Upper lobe of right lung (tissue), 1 donor: Measurements from ENCODE around the gene SUCNR1. TPM values are rescaled to one million over a fixed set of nuclear protein-coding genes. Genes with fewer than 3 reads are reported as not detected.
"Not testable (repeated sequence)": the region's sequence is repeated elsewhere in the genome, so short reads cannot be mapped to it uniquely, and the experiment has no call there.

ENCODE experiments used
- ATAC-seq: fragments of 200-7000 bp; cut with Tn5 transposase; one replicate; pipeline ENCODE4 v1.9.1; 2020; ENCODE audit warnings: mild to moderate bottlenecking, moderate library complexity
- DNase-seq: peaks from one replicate; pipeline ENCODE4 v3.0.0-alpha.2; 2020
- H3K27ac ChIP-seq: fragments of 200-600 bp; one replicate; pipeline ENCODE4 v1.8.0; 2022
- H3K27me3 ChIP-seq: fragments of 200-600 bp; one replicate; pipeline ENCODE4 v1.8.0; 2022; ENCODE audit warnings: mild to moderate bottlenecking
- H3K36me3 ChIP-seq: fragments of 200-600 bp; one replicate; pipeline ENCODE4 v1.8.0; 2022
- H3K4me1 ChIP-seq: fragments of 200-600 bp; one replicate; pipeline ENCODE4 v1.8.0; 2022
- H3K4me3 ChIP-seq: fragments of 200-600 bp; one replicate; pipeline ENCODE4 v1.8.0; 2022; ENCODE audit warnings: mild to moderate bottlenecking
- H3K9me3 ChIP-seq: fragments of 200-600 bp; one replicate; pipeline ENCODE4 v1.8.0; 2022
- intact Hi-C: fragments of 100-400 bp; cut with DNase I; formaldehyde crosslinking; loops from one replicate; pipeline ENCODE4 v1.11.0; 2022
- total RNA-seq: library from RNA; stranded (reverse); fragmentation: NEBNext Ultra II Directional; extraction: Animal tissue kit (Norgen Biotek cat#: 25700); gene quantifications from one replicate; pipeline ENCODE4 v1.2.1, GENCODE V29; 2021
- TF ChIP-seq, protein P1 (sequence below): fragments of 200-600 bp; IDR thresholded peaks from one replicate; pipeline ENCODE4 v1.8.0; 2022; ENCODE audit warnings: antibody characterized with exemption
- donor health status: DM: no; HTN: yes; CAD: no; lungs with severe emphysema.

Gene SUCNR1
- total RNA-seq, 1 donor from 2014 or later: 2.7 TPM

GRCh38 chr3:151864423-151865101 lies 8.9 kb upstream of the SUCNR1 start:
- Histone ChIP-seq H3K36me3 (no peaks in the 10 kb centered on the region), H3K9me3 (no peaks in the 10 kb centered on the region), H3K4me1 (no peaks in the 10 kb centered on the region), H3K4me3 (no peak overlapping the region), H3K27me3 (no peaks in the 10 kb centered on the region), H3K27ac (no peak overlapping the region)
- DNase-seq (no peak), ATAC-seq (no peak)
- TF ChIP-seq, protein P1, sequence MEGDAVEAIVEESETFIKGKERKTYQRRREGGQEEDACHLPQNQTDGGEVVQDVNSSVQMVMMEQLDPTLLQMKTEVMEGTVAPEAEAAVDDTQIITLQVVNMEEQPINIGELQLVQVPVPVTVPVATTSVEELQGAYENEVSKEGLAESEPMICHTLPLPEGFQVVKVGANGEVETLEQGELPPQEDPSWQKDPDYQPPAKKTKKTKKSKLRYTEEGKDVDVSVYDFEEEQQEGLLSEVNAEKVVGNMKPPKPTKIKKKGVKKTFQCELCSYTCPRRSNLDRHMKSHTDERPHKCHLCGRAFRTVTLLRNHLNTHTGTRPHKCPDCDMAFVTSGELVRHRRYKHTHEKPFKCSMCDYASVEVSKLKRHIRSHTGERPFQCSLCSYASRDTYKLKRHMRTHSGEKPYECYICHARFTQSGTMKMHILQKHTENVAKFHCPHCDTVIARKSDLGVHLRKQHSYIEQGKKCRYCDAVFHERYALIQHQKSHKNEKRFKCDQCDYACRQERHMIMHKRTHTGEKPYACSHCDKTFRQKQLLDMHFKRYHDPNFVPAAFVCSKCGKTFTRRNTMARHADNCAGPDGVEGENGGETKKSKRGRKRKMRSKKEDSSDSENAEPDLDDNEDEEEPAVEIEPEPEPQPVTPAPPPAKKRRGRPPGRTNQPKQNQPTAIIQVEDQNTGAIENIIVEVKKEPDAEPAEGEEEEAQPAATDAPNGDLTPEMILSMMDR: no peak
- intact Hi-C loops: no loop called here

- no peak for ATAC-seq
- TF ChIP-seq, protein P1: no peak
- DNase-seq: no peak
- no peaks in the 10 kb centered on the region for H3K36me3 ChIP-seq
- H3K27me3 ChIP-seq: no peaks in the 10 kb centered on the region
- peak overlapping the region; percentile 18 for H3K27ac ChIP-seq
- no peak overlapping the region for H3K4me3 ChIP-seq
- no peaks in the 10 kb centered on the region for H3K9me3 ChIP-seq
- peaks cover under 1% of the 10 kb centered on the region for H3K4me1 ChIP-seq
- intact Hi-C loops: no loop called here
Observed at GRCh38 chr3:151866711-151867410, 6.6 kb upstream of the SUCNR1 start.

DNA sequence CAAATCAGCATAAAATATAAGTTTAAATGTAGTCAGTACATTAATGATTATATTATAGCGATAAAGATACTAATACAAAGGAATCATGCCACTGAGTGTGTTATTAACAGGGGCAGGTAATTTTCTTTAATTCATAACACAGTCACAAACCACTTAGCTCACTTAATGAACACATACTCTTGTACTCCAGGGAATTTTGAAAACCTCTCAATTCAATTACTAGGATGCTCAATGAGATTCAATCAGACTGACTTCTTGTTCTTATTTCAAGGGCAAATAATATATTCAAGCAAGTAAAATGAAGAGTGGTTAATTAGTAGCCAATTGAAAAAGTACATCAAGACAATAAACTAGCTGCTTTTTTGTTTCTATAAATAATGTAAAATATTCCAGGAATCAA lies 5.8 kb upstream of the SUCNR1 start:
- H3K9me3 ChIP-seq: no peaks in the 10 kb centered on the region
- no peak overlapping the region for H3K4me3 ChIP-seq
- TF ChIP-seq, protein P1: no peak
- H3K27me3 ChIP-seq: no peaks in the 10 kb centered on the region
- intact Hi-C loops: no loop called here
- ATAC-seq: no peak
- H3K36me3 ChIP-seq: no peaks in the 10 kb centered on the region
- no peak for DNase-seq
- peaks cover 4% of the 10 kb centered on the region for H3K4me1 ChIP-seq
- H3K27ac ChIP-seq: no peak overlapping the region

- no peak for DNase-seq
- Histone ChIP-seq H3K4me1 (peaks cover 4% of the 10 kb centered on the region), H3K4me3 (no peak overlapping the region), H3K9me3 (no peaks in the 10 kb centered on the region), H3K27me3 (no peaks in the 10 kb centered on the region), H3K36me3 (no peaks in the 10 kb centered on the region), H3K27ac (no peak overlapping the region)
- TF ChIP-seq, protein P1: no peak
- no peak for ATAC-seq
- intact Hi-C loops: no loop called here
Observed at GRCh38 chr3:151869181-151869580, 4.3 kb upstream of the SUCNR1 start.

DNA sequence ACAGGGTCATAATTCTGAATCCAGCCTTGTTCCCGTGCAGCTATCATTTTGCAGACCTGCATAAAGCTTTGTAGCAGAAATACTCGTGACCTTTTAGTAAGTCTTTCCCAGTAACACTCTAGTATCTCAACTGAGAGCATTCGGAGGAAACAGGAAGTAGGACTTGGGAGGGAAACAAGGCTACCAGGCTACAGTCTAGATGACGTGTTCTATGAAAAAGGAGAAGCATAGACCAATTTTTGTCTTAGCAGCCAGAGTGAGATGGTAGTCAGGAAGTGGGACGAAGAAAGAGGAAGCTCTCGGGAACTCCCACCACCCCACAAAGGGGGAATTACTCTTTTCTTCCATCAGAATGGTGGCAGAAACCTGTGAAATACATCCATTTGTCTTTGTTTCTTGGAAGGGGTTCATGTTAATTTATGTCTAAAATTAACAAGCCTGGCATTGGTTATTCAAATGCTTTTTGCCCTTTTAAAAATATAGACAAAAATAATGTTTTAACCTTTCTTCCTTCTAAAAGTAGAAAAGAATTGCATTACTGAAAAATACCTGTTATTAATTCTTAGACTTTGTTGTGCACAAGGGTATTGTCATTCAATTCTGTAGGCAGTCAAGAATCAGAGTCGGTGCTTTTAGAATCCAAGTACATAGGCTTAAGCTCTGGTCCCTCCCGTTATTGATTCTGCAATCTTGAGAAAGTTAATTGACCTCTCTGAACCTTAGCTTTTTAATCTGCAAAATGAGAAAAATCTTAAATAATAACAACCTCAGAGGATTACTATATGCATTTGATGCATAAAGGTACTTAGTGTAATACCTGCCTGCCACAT lies 1.6 kb upstream of the SUCNR1 start:
- TF ChIP-seq, protein P1: no peak
- Histone ChIP-seq H3K9me3 (no peaks in the 10 kb centered on the region), H3K27ac (peak overlapping the region; percentile 1), H3K4me1 (peaks cover 4% of the 10 kb centered on the region), H3K4me3 (no peak overlapping the region), H3K27me3 (no peaks in the 10 kb centered on the region), H3K36me3 (no peaks in the 10 kb centered on the region)
- ATAC-seq: peak; percentile 98
- DNase-seq: no peak
- intact Hi-C loops: no loop called here

DNA sequence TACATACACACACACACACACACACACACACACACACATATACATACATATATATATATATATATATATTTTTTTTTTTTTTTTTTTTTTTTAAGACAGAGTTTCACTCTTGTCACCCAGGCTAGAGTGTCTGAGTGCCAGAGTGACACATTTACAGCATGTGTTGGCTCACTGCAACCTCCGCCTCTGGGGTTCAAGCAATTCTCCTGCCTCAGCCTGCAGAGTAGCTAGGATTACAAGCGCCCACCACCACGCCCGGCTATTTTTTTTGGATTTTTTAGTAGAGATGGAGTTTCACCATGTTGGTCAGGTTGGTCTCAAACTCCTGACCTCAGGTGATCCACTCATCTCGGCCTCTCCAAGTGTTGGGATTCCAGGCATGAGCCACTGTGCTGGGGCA lies 636 bp downstream of the SUCNR1 start:
- H3K27me3 ChIP-seq, H3K4me3 ChIP-seq, intact Hi-C loops, H3K4me1 ChIP-seq, H3K36me3 ChIP-seq, ATAC-seq, H3K9me3 ChIP-seq, DNase-seq: not testable (repeated sequence)
- H3K27ac ChIP-seq: peak overlapping the region; percentile 19
